Measurements from ENCODE around the gene NR3C2. TPM values are rescaled to one million over a fixed set of nuclear protein-coding genes. Genes with fewer than 3 reads are reported as not detected.
A peak's percentile ranks its signal among the peaks of the same experiment; 100 is the strongest.

Gene NR3C2
- total RNA-seq, 1 experiment from 2014 or later = 0.96 TPM

GRCh38 chr4:148030193-148030873, 411.9 kb downstream of the NR3C2 start:
- DNase-seq = no peak
- no peaks in the 10 kb centered on the region for H3K36me3 ChIP-seq (ENCODE audit: low read depth)
- no peaks in the 10 kb centered on the region; the same call in 1 of the 2 replicates for H3K9me2 ChIP-seq (ENCODE audit: insufficient read depth)
- H3K27ac ChIP-seq = 0 out of 2 replicates have a peak overlapping the region, but pooled peaks have one; percentile 32
- no peak overlapping the region for H3K4me2 ChIP-seq
- no TSS peak for BruUV-seq (replicated peaks)
- ChIA-PET CTCF (no interaction called here), POLR2A (ENCODE audit: unreplicated experiment) (no interaction called here)
- no peaks in the 10 kb centered on the region; the same call in 1 of the 2 replicates for H3K79me2 ChIP-seq (ENCODE audit: low read depth)
- intact Hi-C loops (cut with micrococcal nuclease; ENCODE audit: unreplicated experiment) = no loop called here
- H4K20me1 ChIP-seq (ENCODE audit: insufficient read depth) = no peaks in the 10 kb centered on the region
- TF ChIP-seq EZH2 (IDR thresholded peaks at IDR 0.05; ENCODE audit: low read depth) (no peak), CTCF (conservative IDR thresholded peaks at IDR 0.05) (no peak)
- no peak overlapping the region for H2AFZ ChIP-seq
- no peaks in the 10 kb centered on the region; the same call in 1 of the 2 replicates for H3F3A ChIP-seq (ENCODE audit: insufficient read depth, low read depth)
- H3K9me3 ChIP-seq (ENCODE audit: insufficient read depth, low read depth) = no peaks in the 10 kb centered on the region
- H3K4me1 ChIP-seq (replicated peaks; ENCODE audit: insufficient read depth) = peaks cover 7% of the 10 kb centered on the region
- H3K27me3 ChIP-seq (ENCODE audit: insufficient read depth, low read depth) = no peaks in the 10 kb centered on the region
- H3K4me3 ChIP-seq = no peak overlapping the region

GRCh38 chr4:148029781-148030180, 412.4 kb downstream of the NR3C2 start:
- CTCF ChIA-PET = no interaction called here
- Histone ChIP-seq H3K4me3 (no peak overlapping the region), H3K79me2 (ENCODE audit: low read depth) (no peaks in the 10 kb centered on the region; the same call in 1 of the 2 replicates), H3K4me2 (no peak overlapping the region), H4K20me1 (ENCODE audit: insufficient read depth) (no peaks in the 10 kb centered on the region), H3K9me3 (ENCODE audit: insufficient read depth, low read depth) (no peaks in the 10 kb centered on the region), H2AFZ (no peak overlapping the region), H3K27ac (no peak overlapping the region), H3K27me3 (ENCODE audit: insufficient read depth, low read depth) (no peaks in the 10 kb centered on the region), H3K36me3 (ENCODE audit: low read depth) (no peaks in the 10 kb centered on the region), H3K9me2 (ENCODE audit: insufficient read depth) (no peaks in the 10 kb centered on the region; the same call in 1 of the 2 replicates), H3K4me1 (replicated peaks; ENCODE audit: insufficient read depth) (peaks cover 4% of the 10 kb centered on the region), H3F3A (ENCODE audit: insufficient read depth, low read depth) (no peaks in the 10 kb centered on the region; the same call in 1 of the 2 replicates)
- BruUV-seq (replicated peaks) = no TSS peak
- intact Hi-C loops (cut with micrococcal nuclease; ENCODE audit: unreplicated experiment) = no loop called here
- no peak for DNase-seq
- POLR2A ChIA-PET (ENCODE audit: unreplicated experiment) = no interaction called here
- TF ChIP-seq CTCF (conservative IDR thresholded peaks at IDR 0.05) = no peak
- TF ChIP-seq EZH2 (IDR thresholded peaks at IDR 0.05; ENCODE audit: low read depth) = no peak

All from PC-9 (cell line).